ENCODE measurements around the gene CHL1.

GRCh38 chr3:284322-284721 is 87.8 kb downstream of the CHL1 start:
- TF ChIP-seq EZH2phosphoT487 (IDR thresholded peaks at IDR 0.05; ENCODE audit: insufficient read depth, low read depth) (no peak), EZH2 (IDR thresholded peaks at IDR 0.05; ENCODE audit: insufficient read depth, poor library complexity, severe bottlenecking) (no peak)
